Osteoblast (primary cell): ENCODE measurements around the gene CCNT2. TPM values are rescaled to one million over a fixed set of nuclear protein-coding genes. Genes with fewer than 3 reads are reported as not detected.
"Not testable (repeated sequence)": the region's sequence is repeated elsewhere in the genome, so short reads cannot be mapped to it uniquely, and the experiment has no call there.

ENCODE experiments used
- DNase-seq: peaks from one replicate; pipeline ENCODE4 v3.0.0; 2011; ENCODE audit warnings: low spot score, mixed read lengths; ENCODE audit not compliant: insufficient read length; ENCODE audit errors: missing footprints
- H2AFZ ChIP-seq: 2 replicates; pipeline ENCODE4 v1.6.0; 2011; ENCODE audit warnings: mild to moderate bottlenecking, low read length
- H3K27ac ChIP-seq: 2 replicates; pipeline ENCODE4 v1.5.1; 2011; ENCODE audit warnings: mild to moderate bottlenecking, low read depth, low read length, moderate library complexity
- H3K27me3 ChIP-seq: 2 replicates; pipeline ENCODE4 v1.6.0; 2012; ENCODE audit warnings: mild to moderate bottlenecking, control low read depth, inconsistent platforms, low read length, moderate library complexity; ENCODE audit not compliant: insufficient read depth
- H3K36me3 ChIP-seq: 2 replicates; pipeline ENCODE4 v1.5.1; 2011; ENCODE audit warnings: mild to moderate bottlenecking, low read length, control low read depth, moderate library complexity; ENCODE audit not compliant: insufficient read depth
- H3K4me1 ChIP-seq: 2 replicates; pipeline ENCODE4 v1.5.1; 2011; ENCODE audit warnings: mild to moderate bottlenecking, low read length, control low read depth, moderate library complexity; ENCODE audit not compliant: insufficient read depth
- H3K4me2 ChIP-seq: 2 replicates; pipeline ENCODE4 v1.6.0; 2011; ENCODE audit warnings: mild to moderate bottlenecking, low read length; ENCODE audit not compliant: insufficient read depth
- H3K4me3 ChIP-seq: fragments of 200-600 bp; sonication (generic); 3 replicates; pipeline ENCODE4 v1.5.1; 2012; ENCODE audit warnings: mild to moderate bottlenecking, low read length, inconsistent platforms; ENCODE audit not compliant: insufficient read depth
- H3K79me2 ChIP-seq: 2 replicates; pipeline ENCODE4 v1.6.0; 2012; ENCODE audit warnings: mild to moderate bottlenecking, low read length, control low read depth, inconsistent platforms; ENCODE audit not compliant: insufficient read depth
- H3K9me3 ChIP-seq: 2 replicates; pipeline ENCODE4 v1.5.1; 2011; ENCODE audit warnings: low read depth, low read length, control low read depth
- H4K20me1 ChIP-seq: 2 replicates; pipeline ENCODE4 v1.6.0; 2012; ENCODE audit warnings: mild to moderate bottlenecking, low read length, control low read depth; ENCODE audit not compliant: insufficient read depth
- total RNA-seq: library from RNA; depleted of rRNA; stranded (reverse); fragments of >200 nt; gene quantifications from 2 replicates; pipeline ENCODE4 v1.2.3, GENCODE V29; 2012
- TF ChIP-seq, protein P1 (sequence below): IDR thresholded peaks from 2 replicates; pipeline ENCODE4 v1.5.1; 2011; ENCODE audit warnings: mild to moderate bottlenecking, low read depth, low read length, moderate library complexity; ENCODE audit errors: extremely low read depth

CCNT2 gene
- total RNA-seq, 1 donor: 26.8 TPM

- no peak overlapping the region for H3K4me3 ChIP-seq
- no peak overlapping the region for H2AFZ ChIP-seq
- H3K27me3 ChIP-seq: no peaks in the 10 kb centered on the region
- no peaks in the 10 kb centered on the region for H3K4me1 ChIP-seq
- no peak for DNase-seq
- no peak overlapping the region for H3K4me2 ChIP-seq
- no peaks in the 10 kb centered on the region for H3K79me2 ChIP-seq
- TF ChIP-seq, protein P1, sequence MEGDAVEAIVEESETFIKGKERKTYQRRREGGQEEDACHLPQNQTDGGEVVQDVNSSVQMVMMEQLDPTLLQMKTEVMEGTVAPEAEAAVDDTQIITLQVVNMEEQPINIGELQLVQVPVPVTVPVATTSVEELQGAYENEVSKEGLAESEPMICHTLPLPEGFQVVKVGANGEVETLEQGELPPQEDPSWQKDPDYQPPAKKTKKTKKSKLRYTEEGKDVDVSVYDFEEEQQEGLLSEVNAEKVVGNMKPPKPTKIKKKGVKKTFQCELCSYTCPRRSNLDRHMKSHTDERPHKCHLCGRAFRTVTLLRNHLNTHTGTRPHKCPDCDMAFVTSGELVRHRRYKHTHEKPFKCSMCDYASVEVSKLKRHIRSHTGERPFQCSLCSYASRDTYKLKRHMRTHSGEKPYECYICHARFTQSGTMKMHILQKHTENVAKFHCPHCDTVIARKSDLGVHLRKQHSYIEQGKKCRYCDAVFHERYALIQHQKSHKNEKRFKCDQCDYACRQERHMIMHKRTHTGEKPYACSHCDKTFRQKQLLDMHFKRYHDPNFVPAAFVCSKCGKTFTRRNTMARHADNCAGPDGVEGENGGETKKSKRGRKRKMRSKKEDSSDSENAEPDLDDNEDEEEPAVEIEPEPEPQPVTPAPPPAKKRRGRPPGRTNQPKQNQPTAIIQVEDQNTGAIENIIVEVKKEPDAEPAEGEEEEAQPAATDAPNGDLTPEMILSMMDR: no peak
- H3K36me3 ChIP-seq: no peaks in the 10 kb centered on the region
- H4K20me1 ChIP-seq: no peaks in the 10 kb centered on the region
- peaks cover 2% of the 10 kb centered on the region for H3K9me3 ChIP-seq
- no peak overlapping the region for H3K27ac ChIP-seq
These were observed 54.9 kb downstream of the CCNT2 start for GRCh38 chr2:134973241-134974138.

DNA sequence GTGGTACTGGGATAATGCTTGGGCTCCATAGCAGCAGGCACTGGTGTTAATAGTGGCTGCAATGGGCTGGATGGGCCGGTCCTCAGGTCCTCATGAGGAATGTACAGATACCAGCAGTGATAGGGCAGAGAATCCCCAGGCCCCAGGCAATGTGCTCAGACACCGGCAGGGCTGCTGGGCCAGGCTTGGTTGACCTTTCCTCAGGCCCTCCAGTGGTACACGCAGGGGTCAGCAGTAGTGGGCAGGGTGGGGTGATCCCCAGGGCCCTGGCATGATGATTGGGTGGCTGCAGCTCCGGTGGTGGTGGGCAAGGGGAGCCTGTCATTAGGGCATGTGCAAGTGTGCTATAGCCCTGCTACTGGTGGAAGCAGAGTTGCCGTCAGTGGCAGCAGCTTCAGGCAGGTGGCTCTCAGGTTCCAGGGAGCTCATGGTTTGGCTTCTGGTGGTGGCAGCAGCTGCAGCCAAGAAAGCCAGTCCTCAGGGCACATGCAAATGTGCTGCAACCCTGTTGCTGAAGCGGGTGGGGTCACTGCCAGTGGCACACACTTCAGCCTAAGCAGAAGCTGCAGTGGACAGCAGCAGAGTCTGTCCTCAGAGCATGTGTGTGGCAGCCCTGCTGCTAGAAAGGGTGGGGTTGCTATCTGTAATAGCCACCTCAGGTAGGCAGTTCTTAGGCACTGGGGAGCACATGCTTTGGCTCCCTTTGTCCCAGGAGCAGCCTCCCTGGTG lies 56.8 kb downstream of the CCNT2 start:
- Histone ChIP-seq H2AFZ (no peak overlapping the region), H3K4me1 (no peaks in the 10 kb centered on the region), H3K27ac (no peak overlapping the region), H4K20me1 (no peaks in the 10 kb centered on the region), H3K4me2 (no peak overlapping the region), H3K4me3 (no peak overlapping the region), H3K79me2 (no peaks in the 10 kb centered on the region), H3K9me3 (peaks cover 2% of the 10 kb centered on the region), H3K36me3 (no peaks in the 10 kb centered on the region), H3K27me3 (no peaks in the 10 kb centered on the region)
- TF ChIP-seq, protein P1: no peak
- DNase-seq: no peak

- TF ChIP-seq, protein P1: no peak
- H3K79me2 ChIP-seq: no peaks in the 10 kb centered on the region
- no peaks in the 10 kb centered on the region for H4K20me1 ChIP-seq
- no peak overlapping the region for H3K4me3 ChIP-seq
- no peak overlapping the region for H2AFZ ChIP-seq
- H3K27me3 ChIP-seq: no peaks in the 10 kb centered on the region
- DNase-seq: no peak
- H3K9me3 ChIP-seq: peaks cover 2% of the 10 kb centered on the region
- H3K36me3 ChIP-seq: no peaks in the 10 kb centered on the region
- no peak overlapping the region for H3K4me2 ChIP-seq
- H3K27ac ChIP-seq: no peak overlapping the region
- H3K4me1 ChIP-seq: no peaks in the 10 kb centered on the region
These were observed 57.6 kb downstream of the CCNT2 start for GRCh38 chr2:134976074-134976702.

- H3K79me2 ChIP-seq, H3K27ac ChIP-seq, H3K27me3 ChIP-seq, H3K4me1 ChIP-seq, H3K9me3 ChIP-seq, DNase-seq, H3K36me3 ChIP-seq, H2AFZ ChIP-seq, H3K4me3 ChIP-seq, H3K4me2 ChIP-seq, H4K20me1 ChIP-seq: not testable (repeated sequence)
These were observed 58.5 kb downstream of the CCNT2 start for GRCh38 chr2:134977104-134977503.
